HepG2 (cell line): Measurements from ENCODE around the gene PCSK2. TPM values are rescaled to one million over a fixed set of nuclear protein-coding genes. Genes with fewer than 3 reads are reported as not detected.

Experiments used
- ARNT2 ChIP-seq: sonication (generic); formaldehyde crosslinking; IDR thresholded peaks from 2 replicates; pipeline ENCODE4 v1.8.0; 2022; ENCODE audit warnings: mild to moderate bottlenecking, low read depth, missing genetic modification reagents, moderate library complexity
- ASH2L ChIP-seq: fragments of 300-600, 200-600 bp; sonication (generic); IDR thresholded peaks from 2 replicates; pipeline ENCODE4 v1.7.0; 2017; ENCODE audit warnings: low read depth, mild to moderate bottlenecking, moderate library complexity, mixed read lengths, low read length; ENCODE audit not compliant: insufficient read length
- E2F1 ChIP-seq: sonication (generic); formaldehyde crosslinking; IDR thresholded peaks from 2 replicates; pipeline ENCODE4 v1.5.0; 2020; ENCODE audit warnings: missing genetic modification reagents
- FOXA3 ChIP-seq: IDR thresholded peaks from 2 replicates; pipeline ENCODE4 v1.6.1; 2016; ENCODE audit warnings: missing genetic modification reagents, missing compliant biosample characterization
- HOXA3 ChIP-seq: sonication (generic); formaldehyde crosslinking; IDR thresholded peaks from 2 replicates; pipeline ENCODE4 v1.5.0; 2020; ENCODE audit warnings: missing genetic modification reagents
- JARID2 ChIP-seq: sonication (generic); formaldehyde crosslinking; IDR thresholded peaks from 2 replicates; pipeline ENCODE4 v1.8.1; 2023; ENCODE audit warnings: missing genetic modification reagents, inconsistent platforms; ENCODE audit not compliant: insufficient replicate concordance
- KLF6 ChIP-seq: IDR thresholded peaks from 2 replicates; pipeline ENCODE4 v1.8.0; 2016; ENCODE audit warnings: missing biosample characterization, missing genetic modification reagents
- MTA1 ChIP-seq: sonication (generic); formaldehyde crosslinking; IDR thresholded peaks from 2 replicates; pipeline ENCODE4 v1.4.0; 2020; ENCODE audit warnings: missing genetic modification reagents, mild to moderate bottlenecking, borderline replicate concordance
- PAXIP1 ChIP-seq: sonication (generic); formaldehyde crosslinking; conservative IDR thresholded peaks from 2 replicates; pipeline ENCODE4 v1.4.0; 2020; ENCODE audit warnings: mild to moderate bottlenecking, missing genetic modification reagents, moderate library complexity
- TAF1 ChIP-seq: sonication (generic); formaldehyde crosslinking; IDR thresholded peaks from 2 replicates; pipeline ENCODE4 v1.4.0; 2020; ENCODE audit warnings: missing genetic modification reagents
- TARDBP ChIP-seq: sonication (generic); formaldehyde crosslinking; IDR thresholded peaks from 2 replicates; pipeline ENCODE4 v1.8.0; 2022; ENCODE audit warnings: mild to moderate bottlenecking, missing genetic modification reagents
- TMF1 ChIP-seq: sonication (generic); formaldehyde crosslinking; IDR thresholded peaks from 2 replicates; pipeline ENCODE4 v1.8.1; 2022; ENCODE audit warnings: low read depth, missing genetic modification reagents
- TRIM24 ChIP-seq: sonication (generic); formaldehyde crosslinking; IDR thresholded peaks from 2 replicates; pipeline ENCODE4 v1.8.0; 2022; ENCODE audit warnings: mild to moderate bottlenecking, missing genetic modification reagents
- XRCC5 ChIP-seq: fragments of 200-400 bp; formaldehyde crosslinking; optimal IDR thresholded peaks from 2 replicates; pipeline ENCODE3; 2017; ENCODE audit warnings: mild to moderate bottlenecking, low read length
- ZBTB26 ChIP-seq: IDR thresholded peaks from 2 replicates; pipeline ENCODE4 v1.6.1; 2016; ENCODE audit warnings: missing compliant biosample characterization, missing genetic modification reagents, borderline replicate concordance
- ZNF296 ChIP-seq: sonication (generic); formaldehyde crosslinking; conservative IDR thresholded peaks from 2 replicates; pipeline ENCODE4 v1.5.0; 2020; ENCODE audit warnings: mild to moderate bottlenecking, missing genetic modification reagents
- ZNF331 ChIP-seq: sonication (generic); formaldehyde crosslinking; IDR thresholded peaks from 2 replicates; pipeline ENCODE4 v1.4.0; 2020; ENCODE audit warnings: missing genetic modification reagents
- ZNF350 ChIP-seq: sonication (generic); formaldehyde crosslinking; IDR thresholded peaks from 2 replicates; pipeline ENCODE4 v1.4.0; 2020; ENCODE audit warnings: mild to moderate bottlenecking, low read depth, missing genetic modification reagents, borderline replicate concordance
- ZNF501 ChIP-seq: sonication (generic); formaldehyde crosslinking; IDR thresholded peaks from 2 replicates; pipeline ENCODE4 v1.5.1; 2020; ENCODE audit warnings: mild to moderate bottlenecking, moderate library complexity, missing genetic modification reagents
- ZNF607 ChIP-seq: sonication (generic); formaldehyde crosslinking; IDR thresholded peaks from 2 replicates; pipeline ENCODE4 v1.5.1; 2020; ENCODE audit warnings: missing genetic modification reagents, mild to moderate bottlenecking, borderline replicate concordance
- ZNF691 ChIP-seq: sonication (generic); formaldehyde crosslinking; IDR thresholded peaks from 2 replicates; pipeline ENCODE4 v1.4.0; 2020; ENCODE audit warnings: missing genetic modification reagents, low read depth, mild to moderate bottlenecking, borderline replicate concordance
- ZNF773 ChIP-seq: sonication (generic); formaldehyde crosslinking; IDR thresholded peaks from 2 replicates; pipeline ENCODE4 v1.4.0; 2020; ENCODE audit warnings: missing genetic modification reagents, borderline replicate concordance
- polyA plus RNA-seq, 8 experiments: library from polyadenylated mRNA; depleted of rRNA in 3 of 8; stranded (reverse) in 7 of 8; unstranded in 1 of 8; fragments of >200 nt; fragmentation: Illumina TruSeq in 4 of 8; extraction: Trizol in 4 of 8; gene quantifications; 2 replicates each; pipeline versions ENCODE4 v1.2.1 to v1.2.3, GENCODE V29; 2011 to 2016; ENCODE audit warnings: low read depth in 4 of 8, missing spikeins in 1 of 8, mixed read lengths in 1 of 8; ENCODE audit not compliant: insufficient read depth in 1 of 8
- total RNA-seq, 5 experiments: library from RNA; depleted of rRNA; stranded (reverse); fragments of >200 nt; fragmentation: Illumina TruSeq; extraction: Trizol; gene quantifications; 2 replicates each; pipeline ENCODE4 v1.2.3, GENCODE V29; 2016; ENCODE audit warnings: low read depth in 1 of 5

Gene PCSK2
- total and polyA plus RNA-seq, 2 of the 13 experiments (the other 11 are each of a cell fraction or from before 2014, with no cell fraction given) = not detected

- 0 out of 2 replicates have a peak, but pooled peaks have one; percentile 73 for TF ChIP-seq KLF6 (CRISPR knock-in tag)
- TF ChIP-seq ZNF607 = peak; percentile 42; the same call in 1 of the 2 replicates
- peak; percentile 81 for TF ChIP-seq TARDBP (CRISPR knock-in tag)
- no peak for TF ChIP-seq ZNF296 (CRISPR knock-in tag)
- TF ChIP-seq TAF1 (CRISPR knock-in tag) = peak; percentile 34; the same call in 1 of the 2 replicates
- TF ChIP-seq ZNF773 (CRISPR knock-in tag) = peak; percentile 8; the same call in 1 of the 2 replicates
- peak; percentile 86 for TF ChIP-seq XRCC5
- peak; percentile 84 for TF ChIP-seq ZNF501 (CRISPR knock-in tag)
- peak; percentile 66 for TF ChIP-seq FOXA3 (CRISPR knock-in tag)
- peak; percentile 60; the same call in 1 of the 2 replicates for TF ChIP-seq HOXA3 (CRISPR knock-in tag)
- TF ChIP-seq TRIM24 (CRISPR knock-in tag) = no peak
- peak; percentile 43 for TF ChIP-seq ASH2L
- peak; percentile 76; the same call in 1 of the 2 replicates for TF ChIP-seq ZNF350 (CRISPR knock-in tag)
- TF ChIP-seq ZNF331 = peak; percentile 53; the same call in 1 of the 2 replicates
- peak; percentile 84 for TF ChIP-seq ARNT2 (CRISPR knock-in tag)
- TF ChIP-seq E2F1 (CRISPR knock-in tag) = peak; percentile 69; the same call in 1 of the 2 replicates
- TF ChIP-seq MTA1 (CRISPR knock-in tag) = peak; percentile 74; the same call in 1 of the 2 replicates
- TF ChIP-seq ZNF691 (CRISPR knock-in tag) = peak; percentile 13; the same call in 1 of the 2 replicates
- peak; percentile 15 for TF ChIP-seq JARID2 (CRISPR knock-in tag)
- peak; percentile 76 for TF ChIP-seq TMF1 (CRISPR knock-in tag)
- TF ChIP-seq PAXIP1 (CRISPR knock-in tag) = 0 out of 2 replicates have a peak, but pooled peaks have one; percentile 11
- 0 out of 2 replicates have a peak, but pooled peaks have one; percentile 38 for TF ChIP-seq ZBTB26 (CRISPR knock-in tag)
Observed at GRCh38 chr20:17530716-17531664, 304.1 kb downstream of the PCSK2 start, which contains the start of gene BFSP1 (continued).
